ENCODE results near the gene SLC35F2.
"Not testable (repeated sequence)": the region's sequence is repeated elsewhere in the genome, so short reads cannot be mapped to it uniquely, and the experiment has no call there.

The SLC35F2 gene

DNA sequence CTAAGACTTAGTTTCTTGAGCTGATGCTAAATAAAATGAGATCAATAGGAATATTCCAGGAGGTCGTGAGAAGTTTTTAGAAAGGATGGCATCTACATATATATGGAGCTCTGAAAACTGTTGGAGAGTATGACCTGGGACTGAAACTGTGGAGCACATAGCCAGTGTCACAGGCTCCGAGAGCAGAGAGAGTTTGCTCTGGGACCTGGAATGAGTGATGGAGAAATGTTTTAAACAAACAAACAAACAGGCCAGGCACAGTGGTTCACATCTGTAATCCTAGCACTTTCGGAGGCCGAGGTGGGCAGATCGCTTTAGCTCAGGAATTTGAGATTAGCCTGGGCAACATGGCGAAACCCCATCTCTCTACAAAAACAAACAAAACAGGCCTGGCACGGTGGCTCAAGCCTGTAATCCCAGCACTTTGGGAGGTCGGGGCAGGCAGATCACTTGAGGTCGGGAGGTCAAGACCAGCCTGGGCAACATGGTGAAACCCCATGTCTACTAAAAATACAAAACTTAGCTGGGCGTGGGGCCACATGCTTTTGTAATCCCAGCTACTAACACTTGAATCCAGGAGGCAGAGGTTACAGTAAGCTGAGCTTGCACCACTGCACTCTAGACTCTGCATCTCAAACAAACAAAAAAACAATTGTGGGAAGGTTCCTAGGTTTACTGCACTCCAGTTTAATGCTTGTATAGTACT is 67.1 kb downstream of the SLC35F2 start:
- DNase-seq (ENCODE audit: extremely low read depth in 1 of 2, low read depth in 1 of 2), result no peak

DNA sequence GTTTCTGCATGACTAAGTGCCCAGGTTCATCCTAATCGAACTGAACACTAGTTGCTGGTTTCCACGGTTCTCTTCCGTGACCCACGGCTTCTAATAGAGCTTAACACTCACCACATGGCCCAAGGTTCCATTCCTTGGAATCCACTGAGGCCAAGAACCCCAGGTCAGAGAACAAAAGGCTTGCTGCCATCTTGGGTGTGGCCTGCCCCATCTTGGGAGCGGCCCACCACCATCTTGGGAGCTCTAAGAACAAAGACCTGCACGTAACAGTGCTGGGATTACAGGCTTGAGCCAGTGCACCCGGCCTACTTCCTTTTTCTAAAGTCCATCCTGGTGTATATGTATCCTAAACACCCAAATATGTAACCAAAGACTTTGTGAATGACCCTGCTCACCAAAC is 68.8 kb downstream of the SLC35F2 start:
- no peak for DNase-seq (ENCODE audit: extremely low read depth in 1 of 2, low read depth in 1 of 2)

DNA sequence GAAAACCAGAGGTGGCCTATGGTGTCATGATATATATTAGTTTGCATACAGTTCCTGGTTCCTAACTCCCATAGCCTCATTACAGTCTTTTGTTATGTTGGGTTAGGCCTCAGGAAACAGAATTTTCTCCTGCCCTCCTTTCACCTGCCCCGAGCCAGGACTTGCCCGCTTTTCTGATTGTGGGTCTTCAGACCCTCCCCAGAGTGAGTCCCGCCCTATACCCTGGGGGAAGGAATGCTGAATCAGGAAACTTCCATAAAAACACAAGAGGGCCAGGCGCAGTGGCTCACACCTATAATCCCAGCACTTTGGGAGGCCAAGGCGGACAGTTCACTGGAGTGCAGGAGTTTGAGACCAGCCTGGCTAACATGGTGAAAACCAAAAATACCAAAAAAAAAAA is 70.9 kb downstream of the SLC35F2 start:
- DNase-seq (ENCODE audit: extremely low read depth in 1 of 2, low read depth in 1 of 2), result no peak

DNA sequence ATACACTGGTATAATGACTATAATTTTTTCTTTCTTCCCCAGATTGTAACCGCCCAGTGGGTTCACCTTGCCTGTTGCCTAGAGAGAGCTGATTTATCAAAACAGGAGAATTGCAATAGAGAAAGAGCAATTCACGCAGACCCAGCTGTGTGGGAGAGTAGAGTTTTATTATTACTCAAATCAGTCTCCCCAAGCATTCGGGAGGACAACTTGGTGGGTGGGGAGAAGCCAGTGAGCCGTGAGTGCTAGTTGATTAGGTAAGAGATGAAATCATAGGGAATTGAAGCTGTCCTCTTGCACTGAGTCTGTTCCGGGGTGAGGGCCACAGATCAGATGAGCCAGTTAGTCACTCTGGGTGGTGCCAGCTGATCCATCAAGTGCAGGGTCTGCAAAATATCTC is 73.2 kb downstream of the SLC35F2 start:
- DNase-seq (ENCODE audit: extremely low read depth in 1 of 2, low read depth in 1 of 2), result no peak

DNA sequence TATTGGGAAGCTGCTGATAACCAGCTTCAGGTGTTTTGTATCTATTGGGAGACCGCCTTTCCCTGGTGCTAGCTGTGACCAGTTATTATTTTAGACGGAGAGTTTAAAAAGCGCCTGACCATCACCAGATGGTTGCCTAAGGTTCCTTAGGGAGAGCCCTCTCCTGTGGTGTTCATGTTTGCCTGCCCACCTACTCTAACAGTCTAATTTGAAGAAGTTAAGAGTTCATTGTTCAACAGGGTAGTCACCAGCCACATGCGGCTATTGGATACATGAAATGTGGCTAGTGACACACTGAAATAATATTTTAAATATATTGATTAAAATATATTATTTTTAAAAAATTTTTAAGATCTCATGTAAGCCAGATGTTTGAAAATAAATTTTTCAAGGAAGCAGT is 75.5 kb downstream of the SLC35F2 start:
- DNase-seq (ENCODE audit: extremely low read depth in 1 of 2, low read depth in 1 of 2), result no peak

DNA sequence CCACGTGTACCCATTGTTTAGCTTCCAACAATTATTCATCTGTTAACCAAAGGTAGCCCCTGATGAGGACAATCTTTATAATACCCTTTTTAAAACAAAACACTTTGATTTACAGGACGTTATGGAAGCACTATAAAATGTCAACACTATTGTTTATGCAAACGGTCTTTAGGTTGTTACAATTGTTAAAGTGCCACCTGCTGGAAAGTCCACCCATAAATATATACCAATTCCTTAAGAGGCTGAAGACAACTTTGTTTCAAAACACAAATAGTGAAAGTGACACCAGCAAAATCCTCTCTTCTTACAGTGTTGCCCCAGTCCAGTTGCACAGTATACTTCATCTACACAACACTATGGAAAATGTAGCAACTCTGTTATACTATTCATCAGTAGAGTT is 77.8 kb downstream of the SLC35F2 start:
- no peak for DNase-seq (ENCODE audit: extremely low read depth in 1 of 2, low read depth in 1 of 2)

DNA sequence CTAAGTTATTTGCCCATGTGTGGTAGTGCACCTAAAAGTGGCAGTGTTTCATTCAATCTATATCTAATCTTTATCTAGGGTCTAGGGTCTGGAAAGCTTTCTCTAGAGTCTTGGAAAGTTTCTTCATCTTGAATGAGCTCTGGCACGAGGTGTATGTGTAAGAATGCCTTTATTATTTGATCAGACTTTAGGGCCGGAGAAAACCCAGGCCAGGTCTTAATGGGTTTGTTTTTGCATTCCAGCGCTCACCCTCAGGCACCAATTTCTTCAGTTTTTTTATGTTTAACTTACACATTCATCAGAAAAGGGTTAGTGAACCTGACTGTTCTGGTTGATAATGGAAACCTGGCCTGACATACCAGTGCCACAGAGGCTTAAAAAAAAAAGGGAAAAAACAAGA is 78.5 kb downstream of the SLC35F2 start:
- DNase-seq (ENCODE audit: extremely low read depth in 1 of 2, low read depth in 1 of 2), result no peak

DNA sequence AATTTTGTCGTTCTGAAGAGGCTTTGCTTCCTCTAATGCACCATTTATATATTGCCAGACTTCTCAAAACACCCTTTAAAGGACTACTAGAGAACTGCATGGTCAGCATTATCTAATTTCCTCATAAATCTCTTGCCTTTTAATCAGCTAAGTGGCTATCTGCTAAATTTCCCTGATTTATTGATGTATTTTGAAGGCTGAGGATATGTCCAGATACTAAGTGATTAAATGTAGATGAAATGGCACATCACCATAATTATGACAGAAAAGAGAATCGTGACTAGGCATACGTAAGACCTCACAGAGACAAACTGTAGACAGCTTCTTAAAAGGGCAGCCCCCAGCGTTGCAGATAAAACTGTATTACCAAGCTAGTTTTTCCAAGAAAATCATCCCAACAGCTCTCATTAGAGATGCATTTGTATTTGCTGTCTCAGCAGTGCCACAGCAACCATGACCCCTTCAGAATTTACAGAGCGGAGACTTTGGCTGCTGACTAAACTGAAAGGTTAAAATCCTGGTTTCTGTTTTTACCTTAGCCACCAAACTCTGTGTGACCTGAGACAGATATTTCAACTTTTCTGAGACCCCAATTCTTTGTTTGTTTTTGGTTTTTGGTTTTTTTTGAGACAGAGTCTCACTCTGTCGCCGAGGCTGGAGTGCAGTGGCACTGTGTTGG is 79.6 kb downstream of the SLC35F2 start:
- DNase-seq (ENCODE audit: extremely low read depth in 1 of 2, low read depth in 1 of 2), result no peak

DNA sequence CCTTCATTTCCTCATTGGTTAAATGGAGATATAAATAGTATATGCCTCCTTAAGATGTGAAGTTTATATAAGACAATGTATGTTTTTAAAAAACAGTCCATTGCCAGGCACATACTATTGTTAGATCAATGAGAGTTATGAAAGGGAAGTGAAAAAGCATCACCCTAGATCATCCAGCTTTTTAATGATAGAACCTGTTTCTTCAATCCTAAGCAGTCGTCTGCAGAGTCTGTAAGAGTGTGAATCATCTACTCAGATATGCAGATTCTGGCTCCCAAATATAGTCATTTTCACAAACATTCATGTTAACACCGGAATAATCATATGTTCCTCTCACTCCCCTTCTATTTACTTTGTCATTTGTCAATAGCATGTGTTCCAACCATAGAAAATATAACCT is 81.5 kb downstream of the SLC35F2 start:
- DNase-seq (ENCODE audit: extremely low read depth in 1 of 2, low read depth in 1 of 2), result no peak

DNA sequence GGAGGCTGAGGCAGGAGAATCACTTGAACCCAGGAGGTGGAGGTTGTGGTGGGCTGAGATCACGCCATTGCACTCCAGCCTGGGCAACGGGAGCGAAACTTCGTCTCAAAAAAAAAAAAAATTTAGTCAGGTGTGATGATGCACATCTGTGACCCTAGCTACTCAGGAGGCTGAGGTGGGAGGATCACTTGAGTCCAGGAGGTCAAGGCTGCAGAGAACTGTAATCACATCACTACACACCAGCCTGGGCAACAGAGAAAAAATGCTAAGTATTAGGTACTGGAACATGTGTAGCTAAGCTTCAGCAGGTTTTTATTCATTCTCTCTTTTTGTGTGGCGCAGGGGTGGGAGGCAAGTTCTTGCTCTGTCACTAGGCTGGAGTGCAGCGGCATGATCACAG is 82.5 kb downstream of the SLC35F2 start:
- no peak for DNase-seq (ENCODE audit: extremely low read depth in 1 of 2, low read depth in 1 of 2)

DNA sequence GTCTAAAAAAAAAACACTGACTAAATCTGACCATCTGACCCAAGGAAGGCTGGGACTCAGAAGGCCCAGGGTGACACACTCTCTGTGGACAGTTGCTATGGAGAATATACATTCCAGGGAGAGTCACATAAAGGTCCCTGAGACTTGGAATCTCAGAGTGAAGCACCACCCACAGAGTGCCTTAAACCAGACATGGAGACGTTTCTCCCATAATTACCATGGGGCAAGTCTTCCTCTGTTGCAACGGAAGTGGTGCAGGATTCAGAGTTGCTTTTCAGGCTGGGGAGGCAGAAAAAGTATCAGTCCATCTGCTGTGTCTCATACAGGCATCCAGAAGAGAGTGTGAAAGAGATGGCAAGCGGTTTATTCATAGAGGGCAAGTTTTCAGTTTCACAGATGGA is 88.0 kb downstream of the SLC35F2 start:
- DNase-seq (ENCODE audit: extremely low read depth in 1 of 2, low read depth in 1 of 2), result no peak

DNA sequence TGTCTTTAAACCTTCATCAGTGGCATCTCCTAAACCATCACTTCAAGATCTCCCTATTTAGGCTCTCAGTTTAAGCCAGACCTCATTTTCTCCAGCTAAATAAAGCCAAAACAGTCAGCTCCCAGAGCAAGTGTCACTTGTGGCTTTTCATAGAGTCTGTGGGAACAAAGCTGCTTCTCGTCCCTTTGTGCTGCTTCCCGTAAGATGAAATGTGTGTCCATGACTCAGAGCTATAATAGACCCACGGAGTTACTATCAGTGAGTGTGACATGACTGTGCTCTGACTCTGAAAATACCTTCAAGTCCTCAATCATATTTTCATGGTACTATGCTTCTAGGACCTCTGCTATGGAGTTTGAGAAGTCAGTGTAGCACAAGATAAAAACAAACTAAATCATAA is 89.4 kb downstream of the SLC35F2 start:
- no peak for DNase-seq (ENCODE audit: extremely low read depth in 1 of 2, low read depth in 1 of 2)

DNA sequence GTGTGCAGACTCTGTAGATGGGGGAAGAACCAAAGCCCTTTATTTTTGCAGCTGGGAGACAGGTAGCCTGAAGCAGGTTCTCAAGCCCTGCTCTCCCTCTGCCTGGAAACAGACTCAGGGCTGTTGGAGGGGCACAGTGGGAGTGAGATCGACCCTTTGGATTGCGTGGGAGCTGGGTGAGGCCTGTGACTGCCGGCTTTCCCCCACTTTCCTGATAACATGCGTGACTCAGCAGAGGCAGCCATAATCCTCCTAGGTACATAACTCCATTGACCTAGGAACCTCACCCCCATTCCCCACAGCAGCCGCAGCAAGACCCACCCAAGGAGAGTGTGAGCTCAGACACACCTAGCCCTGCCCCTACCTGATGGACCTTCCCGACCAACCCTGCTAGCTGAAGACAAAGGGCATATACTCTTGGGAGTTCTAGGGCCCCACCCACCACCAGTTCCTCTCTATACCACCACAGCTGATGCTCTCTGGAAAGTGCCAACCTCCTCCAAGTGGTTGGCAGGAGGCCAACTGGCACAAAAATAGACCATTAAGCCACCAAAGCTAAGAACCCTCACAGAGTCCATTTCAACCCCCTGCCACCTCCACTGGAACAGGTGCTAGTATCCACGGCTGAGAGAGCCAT is 99.8 kb downstream of the SLC35F2 start:
- not testable (repeated sequence) for DNase-seq (ENCODE audit: extremely low read depth in 1 of 2, low read depth in 1 of 2)

DNA sequence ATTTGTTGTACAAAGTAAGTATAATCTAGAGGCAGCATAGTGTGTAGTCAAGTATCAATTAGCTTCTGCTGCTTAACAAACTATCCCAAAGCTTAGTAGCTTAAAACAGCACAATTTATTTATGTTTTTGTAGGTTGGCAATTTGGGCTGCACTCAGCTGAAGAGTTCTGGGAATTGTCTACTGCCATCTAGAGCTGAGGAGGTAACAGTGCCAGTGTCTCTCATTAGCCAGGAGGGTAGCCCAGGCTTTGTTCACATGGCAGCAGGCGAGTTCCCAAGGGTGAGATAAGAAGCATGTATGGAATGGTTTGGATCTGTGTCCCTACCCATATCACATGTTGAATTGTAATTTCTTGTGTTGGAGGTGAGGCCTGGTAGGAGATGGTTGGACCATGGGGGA is 100.9 kb downstream of the SLC35F2 start:
- DNase-seq (ENCODE audit: extremely low read depth in 1 of 2, low read depth in 1 of 2), result no peak

DNA sequence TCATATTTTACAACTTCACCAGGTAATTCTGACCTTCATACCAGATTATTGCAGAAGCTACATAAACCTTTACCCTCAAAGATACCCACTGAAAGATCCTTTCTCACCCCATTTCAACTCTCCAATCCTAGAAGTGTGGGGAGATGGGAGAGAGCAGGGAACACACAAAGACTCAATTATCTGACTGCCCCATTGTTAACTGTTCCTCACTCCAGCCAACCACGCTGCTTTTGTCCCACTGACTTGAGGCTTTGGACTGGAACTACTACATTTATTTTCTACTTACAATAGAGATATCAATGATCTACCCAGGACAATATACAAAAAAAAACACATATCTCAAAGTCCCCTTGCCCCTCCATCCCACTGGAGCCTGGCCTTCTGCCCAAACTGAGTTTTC is 102.0 kb downstream of the SLC35F2 start:
- DNase-seq (ENCODE audit: extremely low read depth in 1 of 2, low read depth in 1 of 2), result no peak

DNA sequence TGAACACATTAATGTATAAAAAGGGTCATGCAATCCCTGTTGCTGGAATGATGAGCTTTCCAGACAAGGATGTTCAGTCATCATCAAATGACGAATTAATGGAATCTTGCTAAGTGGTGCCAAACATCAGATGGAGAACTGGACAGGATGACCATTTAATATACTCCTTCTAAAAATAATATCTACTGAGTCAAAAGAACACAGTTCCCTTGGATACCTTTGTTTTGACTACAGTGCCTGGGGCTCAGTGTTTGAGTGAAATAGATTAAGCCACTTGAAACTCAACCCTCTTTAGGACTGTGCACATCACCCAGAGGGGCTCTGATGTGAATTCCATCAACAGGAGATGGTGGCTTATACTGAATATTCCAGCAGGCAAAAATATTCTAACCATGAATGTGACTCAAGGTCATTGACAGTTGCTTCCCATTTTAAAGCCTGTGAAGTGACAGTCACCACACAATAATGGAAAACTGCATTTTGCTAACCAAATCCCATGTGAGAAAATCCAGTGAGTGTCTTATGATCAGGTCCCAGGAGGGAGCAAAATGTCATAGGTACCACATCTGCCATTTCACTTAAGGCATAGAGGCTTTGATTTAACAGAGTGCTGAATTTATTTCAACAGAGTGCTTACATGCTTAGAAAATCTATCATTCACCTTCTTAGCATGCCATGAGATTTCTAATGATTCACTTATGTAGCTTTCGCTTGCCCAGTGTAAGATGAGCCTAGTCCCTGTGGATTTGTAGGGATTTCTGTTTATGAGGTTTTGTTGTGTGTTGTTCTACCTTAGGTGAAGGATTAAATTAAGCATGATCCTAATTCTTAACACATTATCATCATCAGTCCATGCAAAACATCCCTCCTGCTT is 105.4 kb downstream of the SLC35F2 start:
- DNase-seq (ENCODE audit: extremely low read depth in 1 of 2, low read depth in 1 of 2), result no peak

DNA sequence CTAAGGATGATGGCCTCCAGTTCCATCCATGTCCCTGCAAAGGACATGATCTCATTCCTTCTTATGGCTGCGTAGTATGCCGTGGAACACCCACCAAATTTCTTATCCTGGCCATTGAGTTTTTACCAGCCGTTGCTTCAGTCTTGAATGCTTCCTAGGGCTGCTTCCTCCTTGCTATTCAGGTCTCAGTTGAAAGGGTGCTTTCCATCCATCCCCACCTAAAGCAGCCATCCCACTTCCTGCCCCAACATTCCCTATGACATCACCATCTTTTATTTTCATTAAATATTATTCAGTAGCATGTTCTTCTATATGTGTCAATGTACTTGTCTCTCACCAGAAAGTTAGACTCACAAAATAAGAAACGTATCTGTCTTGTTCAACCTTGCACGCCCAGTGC is 106.1 kb downstream of the SLC35F2 start:
- no peak for DNase-seq (ENCODE audit: extremely low read depth in 1 of 2, low read depth in 1 of 2)

DNA sequence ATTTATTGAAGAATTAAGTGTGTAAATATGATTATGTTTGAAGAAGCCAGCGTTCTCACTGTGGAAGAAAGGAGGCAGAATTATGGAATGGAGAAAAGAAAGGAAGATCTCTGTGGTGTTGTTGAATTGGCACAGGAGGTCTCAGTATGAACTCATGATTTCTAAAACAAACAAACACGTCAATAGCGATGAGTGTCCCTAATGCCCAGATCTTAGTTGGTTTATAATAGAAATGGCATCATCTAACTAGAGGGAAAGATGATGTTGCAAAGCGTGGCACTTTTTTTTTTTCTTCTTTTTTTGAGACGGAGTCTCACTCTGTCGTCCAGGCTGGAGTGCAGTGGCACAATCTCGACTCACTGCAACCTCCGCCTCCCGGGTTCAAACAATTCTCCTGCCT is 107.5 kb downstream of the SLC35F2 start:
- no peak for DNase-seq (ENCODE audit: extremely low read depth in 1 of 2, low read depth in 1 of 2)

DNA sequence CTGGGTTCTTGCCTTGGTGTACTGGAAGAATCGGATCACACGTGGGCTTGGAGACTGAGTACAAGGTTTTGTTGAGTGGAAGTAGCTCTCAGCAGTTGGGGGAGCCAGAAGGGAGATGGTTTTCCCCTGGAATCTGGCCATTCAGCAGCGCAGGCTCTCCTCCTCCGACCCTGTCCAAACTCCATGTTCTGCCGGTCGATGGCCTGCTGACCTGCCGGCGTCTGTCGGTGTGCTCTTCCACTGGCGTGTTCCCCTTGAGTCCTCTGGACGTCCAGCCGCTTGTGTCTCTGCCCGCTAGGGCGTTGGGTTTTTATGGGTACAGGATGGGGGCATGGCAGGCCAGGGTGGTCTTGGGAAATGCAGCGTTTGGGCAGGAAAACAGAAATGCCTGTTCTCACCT is 108.3 kb downstream of the SLC35F2 start:
- no peak for DNase-seq (ENCODE audit: extremely low read depth in 1 of 2, low read depth in 1 of 2)

DNA sequence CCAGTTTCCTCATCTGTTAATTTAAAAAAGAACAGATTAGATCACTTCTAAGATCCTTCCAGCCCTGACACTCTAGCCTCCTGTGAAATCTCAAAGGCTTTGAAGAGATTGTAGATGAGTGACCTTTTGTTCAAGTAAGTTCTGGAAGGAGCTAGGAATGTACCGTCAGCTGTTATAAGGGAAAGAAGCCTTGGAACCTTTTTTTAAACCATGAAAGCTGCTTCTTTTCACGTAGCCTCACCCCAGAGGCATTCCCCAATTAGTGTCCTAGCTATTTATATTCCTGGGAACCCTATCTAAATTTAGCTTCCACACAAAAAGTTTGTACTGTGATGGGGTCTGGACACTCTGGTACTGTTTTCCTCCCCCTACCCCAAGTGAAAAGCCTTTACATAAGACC is 111.0 kb downstream of the SLC35F2 start:
- no peak for DNase-seq (ENCODE audit: extremely low read depth in 1 of 2, low read depth in 1 of 2)

DNA sequence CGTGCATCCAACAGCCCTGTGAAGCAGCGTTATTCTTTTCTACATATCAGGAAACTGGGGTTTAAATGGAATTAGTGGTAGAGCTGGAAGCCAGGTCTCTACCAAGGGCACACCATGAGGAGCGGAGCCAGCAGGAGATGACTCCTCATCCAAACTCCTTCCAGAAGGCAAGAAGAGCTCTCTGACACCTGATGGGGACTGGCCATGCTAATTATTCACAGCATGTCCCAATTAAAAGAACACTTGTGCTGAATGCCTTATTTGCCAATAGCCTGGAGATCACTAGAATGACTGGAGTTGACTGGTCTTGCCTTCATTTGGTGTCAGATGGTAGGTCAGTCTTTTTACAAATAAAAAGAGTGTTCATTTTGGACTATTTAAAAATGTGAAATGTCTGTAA is 113.9 kb downstream of the SLC35F2 start:
- no peak for DNase-seq (ENCODE audit: extremely low read depth in 1 of 2, low read depth in 1 of 2)

Measured in activated CD8-positive, alpha-beta memory T cell treated with anti-CD3 and anti-CD28 coated beads for 1 hour (primary cell).